B cell (primary cell): Measurements from ENCODE around the gene DGKB. TPM values are rescaled to one million over a fixed set of nuclear protein-coding genes. Genes with fewer than 3 reads are reported as not detected.

Experiments used
- ATAC-seq: fragments of 200-7000 bp; cut with Tn5 transposase; one replicate; pipeline ENCODE4 v1.10.0; 2021; ENCODE audit warnings: low read depth, mild to moderate bottlenecking, moderate number of reproducible peaks, moderate library complexity
- CTCF ChIA-PET: fragments of 350-600 bp; sonication (Branson Sonifier 250); formaldehyde crosslinking; loops from one replicate; lab custom pipeline; 2021; ENCODE audit warnings: antibody characterized with exemption, inconsistent platforms; lab: Charles Lee
- POLR2A ChIA-PET: fragments of 350-600 bp; sonication (Branson Sonifier 250); formaldehyde crosslinking; loops from one replicate; lab custom pipeline; 2021; ENCODE audit warnings: antibody characterized with exemption; lab: Charles Lee
- DNase-seq: peaks from one replicate; pipeline ENCODE4 v3.0.0; 2013
- H2AFZ ChIP-seq: 2 replicates; pipeline ENCODE4 v1.6.1; 2012; ENCODE audit warnings: mild to moderate bottlenecking, low read depth, low read length; ENCODE audit not compliant: insufficient read depth, poor library complexity, severe bottlenecking
- H3K27ac ChIP-seq, 2 donors: 1 replicate in 1 of 2; 2 replicates in 1 of 2; pipeline ENCODE4 v1.5.1; 2012 to 2013; ENCODE audit warnings: low read length in 2 of 2, mild to moderate bottlenecking in 2 of 2, moderate library complexity in 1 of 2
- H3K27me3 ChIP-seq, 4 experiments: fragments of 200-600 bp in 1 of 4; sonication (generic) in 1 of 4; replicated peaks in 1 of 4; 1 replicate in 2 of 4; 2 replicates in 2 of 4; pipeline versions ENCODE4 v1.6.1 to v1.7.0; 2013 to 2016; ENCODE audit warnings: low read length in 3 of 4, mild to moderate bottlenecking in 2 of 4, mixed read lengths in 1 of 4, moderate library complexity in 1 of 4; ENCODE audit not compliant: insufficient read depth in 4 of 4, control insufficient read depth in 3 of 4; ENCODE audit errors: control extremely low read depth in 1 of 4
- H3K36me3 ChIP-seq, 2 experiments: replicated peaks in 1 of 2; 1 replicate in 1 of 2; 2 replicates in 1 of 2; pipeline versions ENCODE4 v1.6.1 to v1.7.1; 2013; ENCODE audit warnings: low read length in 1 of 2; ENCODE audit not compliant: insufficient read depth in 2 of 2, control insufficient read depth in 1 of 2; ENCODE audit errors: control extremely low read depth in 1 of 2, extremely low read depth in 1 of 2
- H3K4me1 ChIP-seq, 2 donors: fragments of 200-600 bp in 1 of 2; sonication (generic) in 1 of 2; 1 replicate in 1 of 2; 2 replicates in 1 of 2; pipeline versions ENCODE4 v1.5.1 to v1.6.1; 2013 to 2017; ENCODE audit warnings: low read length in 2 of 2; ENCODE audit not compliant: control insufficient read depth in 2 of 2, insufficient read depth in 2 of 2
- H3K4me2 ChIP-seq: replicated peaks from 2 replicates; pipeline ENCODE3; 2012; ENCODE audit warnings: mild to moderate bottlenecking, low read depth, low read length; ENCODE audit not compliant: poor library complexity, severe bottlenecking
- H3K4me3 ChIP-seq, 5 experiments: fragments of 200-600 bp in 1 of 5; sonication (generic) in 1 of 5; 1 replicate in 3 of 5; 2 replicates in 2 of 5; pipeline versions ENCODE4 v1.5.1 to v1.7.0; 2011 to 2016; ENCODE audit warnings: low read length in 4 of 5, mild to moderate bottlenecking in 4 of 5, low read depth in 2 of 5, control low read depth in 1 of 5, moderate library complexity in 1 of 5; ENCODE audit not compliant: insufficient read depth in 1 of 5; ENCODE audit errors: control extremely low read depth in 1 of 5, extremely low read depth in 1 of 5
- H3K79me2 ChIP-seq: fragments of 200-600 bp; sonication (generic); one replicate; pipeline ENCODE4 v1.6.0; 2016; ENCODE audit warnings: low read length; ENCODE audit not compliant: control insufficient read depth, insufficient read depth
- H3K9ac ChIP-seq: fragments of 200-600 bp; sonication (generic); 2 replicates; pipeline ENCODE4 v1.6.1; 2017; ENCODE audit warnings: mild to moderate bottlenecking, low read length, moderate library complexity
- H3K9me3 ChIP-seq, 3 donors: one replicate each; pipeline versions ENCODE4 v1.6.1 to v1.7.1; 2013; ENCODE audit warnings: low read length in 2 of 3; ENCODE audit not compliant: control insufficient read depth in 2 of 3, insufficient read depth in 1 of 3; ENCODE audit errors: control extremely low read depth in 1 of 3
- H4K20me1 ChIP-seq: 2 replicates; pipeline ENCODE4 v1.6.0; 2012; ENCODE audit warnings: mild to moderate bottlenecking, low read length; ENCODE audit not compliant: insufficient read depth, control insufficient read depth, poor library complexity, severe bottlenecking
- H3K27ac Mint-ChIP-seq: one replicate; pipeline ENCODE4 v1.8.0; 2021; ENCODE audit warnings: mixed read lengths
- H3K27me3 Mint-ChIP-seq: one replicate; pipeline ENCODE4 v1.8.0; 2021; ENCODE audit warnings: mixed read lengths
- H3K4me1 Mint-ChIP-seq: one replicate; pipeline ENCODE4 v1.8.0; 2021; ENCODE audit warnings: mixed read lengths
- H3K4me3 Mint-ChIP-seq: one replicate; pipeline ENCODE4 v1.8.0; 2021; ENCODE audit warnings: mixed read lengths
- H3K9me3 Mint-ChIP-seq: one replicate; pipeline ENCODE4 v1.8.0; 2022; ENCODE audit warnings: mixed read lengths; ENCODE audit not compliant: insufficient read depth
- CTCF ChIP-seq: fragments of 200-600 bp; IDR thresholded peaks from one replicate; pipeline ENCODE4 v1.8.0; 2022; ENCODE audit warnings: antibody characterized with exemption, mild to moderate bottlenecking
- EZH2 ChIP-seq: IDR thresholded peaks from 2 replicates; pipeline ENCODE4 v1.6.1; 2012; ENCODE audit warnings: borderline replicate concordance, low read depth, mild to moderate bottlenecking, moderate library complexity, low read length; ENCODE audit not compliant: insufficient read depth, poor library complexity, severe bottlenecking
- WGBS: methylation state at CpG from one replicate; pipeline ENCODE4 v1.1.5; 2013; ENCODE audit warnings: missing lambda C conversion rate; ENCODE audit not compliant: insufficient coverage; 5-methylcytosine and 5-hydroxymethylcytosine counted together
- intact Hi-C: fragments of 100-400 bp; cut with micrococcal nuclease; formaldehyde crosslinking; loops from one replicate; pipeline ENCODE4 v1.10.0; 2022
- polyA plus RNA-seq: library from polyadenylated mRNA; depleted of rRNA; stranded (reverse); fragments of >200 nt; gene quantifications from 2 replicates; pipeline ENCODE4 v1.2.3, GENCODE V29; 2012
- total RNA-seq, 2 donors: library from RNA; stranded (reverse); fragments of 120-200 nt in 1 of 2; gene quantifications; 1 replicate in 1 of 2; 2 replicates in 1 of 2; pipeline versions ENCODE4 v1.2.3 to v1.2.4, GENCODE V29; 2013 to 2022

The DGKB gene
- total and polyA plus RNA-seq, 2 donors (not counting 1 experiment from before 2014, with no cell fraction given), result not detected

- intact Hi-C loops, result no loop called here
- H3K27me3 Mint-ChIP-seq, result no peaks in the 10 kb centered on the region
These were observed 6.1 kb downstream of the DGKB start for GRCh38 chr7:14896461-14896860.

GRCh38 chr7:14894826-14895225, 7.7 kb downstream of the DGKB start:
- Mint-ChIP-seq H3K4me3 (no peak overlapping the region), H3K27me3 (no peaks in the 10 kb centered on the region), H3K4me1 (no peaks in the 10 kb centered on the region), H3K9me3 (no peaks in the 10 kb centered on the region), H3K27ac (no peak overlapping the region)
- ChIA-PET POLR2A (no interaction called here), CTCF (no interaction called here)
- Histone ChIP-seq H3K4me2 (no peak overlapping the region), H2AFZ (no peak overlapping the region), H3K79me2 (no peaks in the 10 kb centered on the region), H3K27me3 (no peaks in the 10 kb centered on the region), H3K4me1 (no peaks in the 10 kb centered on the region), H3K9me3 (no peaks in the 10 kb centered on the region), H4K20me1 (no peaks in the 10 kb centered on the region), H3K36me3 (no peaks in the 10 kb centered on the region), H3K4me3 (no peak overlapping the region), H3K27ac (no peak overlapping the region), H3K9ac (no peak overlapping the region)
- DNase-seq, result no peak
- intact Hi-C loops, result no loop called here
- TF ChIP-seq CTCF (no peak), EZH2 (no peak)
- ATAC-seq, result no peak

More at GRCh38 chr7:14896461-14896860, 6.1 kb downstream of the DGKB start:
- no peak overlapping the region for H3K4me3 ChIP-seq
- no CpG with 5 or more reads among the region's 2 CpGs for WGBS
- CTCF ChIA-PET, result no interaction called here
- no peak for ATAC-seq
- Mint-ChIP-seq H3K4me1 (no peaks in the 10 kb centered on the region), H3K4me3 (no peak overlapping the region), H3K9me3 (peaks cover 7% of the 10 kb centered on the region), H3K27ac (no peak overlapping the region)
- no peaks in the 10 kb centered on the region for H4K20me1 ChIP-seq
- H3K4me2 ChIP-seq, result no peak overlapping the region
- no peaks in the 10 kb centered on the region for H3K4me1 ChIP-seq
- no peaks in the 10 kb centered on the region for H3K36me3 ChIP-seq
- H3K9ac ChIP-seq, result no peak overlapping the region
- H2AFZ ChIP-seq, result no peak overlapping the region
- TF ChIP-seq EZH2 (no peak), CTCF (no peak)
- POLR2A ChIA-PET, result no interaction called here
- H3K27me3 ChIP-seq, result no peaks in the 10 kb centered on the region
- H3K9me3 ChIP-seq, result no peaks in the 10 kb centered on the region
- no peak for DNase-seq
- H3K27ac ChIP-seq, result no peak overlapping the region
- no peaks in the 10 kb centered on the region for H3K79me2 ChIP-seq
